Right lobe of liver (tissue), 6 donors: ENCODE measurements around the gene TNFRSF8. TPM values are rescaled to one million over a fixed set of nuclear protein-coding genes. Genes with fewer than 3 reads are reported as not detected.
"Not testable (repeated sequence)": the region's sequence is repeated elsewhere in the genome, so short reads cannot be mapped to it uniquely, and the experiment has no call there.

Experiments
- ATAC-seq, 4 donors: fragments of 200-7000 bp; cut with Tn5 transposase; one replicate each; pipeline ENCODE4 v1.9.1; 2020; ENCODE audit warnings: mild to moderate bottlenecking in 4 of 4, moderate library complexity in 4 of 4
- DNase-seq, 3 donors: peaks; one replicate each; pipeline ENCODE4 v3.0.0-alpha.2; 2020
- H3K27ac ChIP-seq, 3 donors: fragments of 200-600 bp; one replicate each; pipeline ENCODE4 v1.8.0; 2022
- H3K27me3 ChIP-seq, 2 donors: fragments of 200-600 bp; one replicate each; pipeline ENCODE4 v1.8.0; 2022
- H3K36me3 ChIP-seq, 4 donors: fragments of 200-600 bp; sonication (generic) in 1 of 4; one replicate each; pipeline versions ENCODE4 v1.5.1 to v1.8.0; 2017 to 2022; ENCODE audit warnings: control low read depth in 1 of 4
- H3K4me1 ChIP-seq, 4 donors: fragments of 200-600 bp; sonication (generic) in 1 of 4; one replicate each; pipeline versions ENCODE4 v1.5.1 to v1.8.0; 2017 to 2022; ENCODE audit warnings: control low read depth in 1 of 4
- H3K4me3 ChIP-seq, 3 donors: fragments of 200-600 bp; one replicate each; pipeline ENCODE4 v1.8.0; 2022
- H3K9me3 ChIP-seq, 4 donors: fragments of 200-600 bp; sonication (generic) in 1 of 4; one replicate each; pipeline versions ENCODE4 v1.5.1 to v1.8.0; 2017 to 2022; ENCODE audit warnings: control low read depth in 1 of 4
- CTCF ChIP-seq, 4 donors: fragments of 200-600 bp in 3 of 4; fragments of 450-650 bp in 1 of 4; IDR thresholded peaks; one replicate each; pipeline versions ENCODE4 v1.5.1 to v1.8.0; 2016 to 2022; ENCODE audit warnings: antibody characterized with exemption in 4 of 4, mild to moderate bottlenecking in 2 of 4
- POLR2A ChIP-seq: fragments of 450-650 bp; IDR thresholded peaks from one replicate; pipeline ENCODE4 v1.6.1; 2017; ENCODE audit warnings: antibody characterized with exemption, mild to moderate bottlenecking
- WGBS: methylation state at CpG from one replicate; pipeline ENCODE4 v1.1.6; 2018; ENCODE audit warnings: low coverage, low lambda C conversion rate; ENCODE audit not compliant: insufficient coverage; ENCODE audit errors: missing lambda C conversion rate; 5-methylcytosine and 5-hydroxymethylcytosine counted together
- intact Hi-C, 2 donors: fragments of 100-400 bp; cut with DNase I; formaldehyde crosslinking; loops; one replicate each; pipeline versions ENCODE4 v1.11.2 to v1.14.1; 2022
- total RNA-seq, 6 experiments: library from RNA; depleted of rRNA in 2 of 6; stranded (reverse); fragments of >200 nt in 2 of 6; fragmentation: NEBNext Ultra II Directional in 3 of 6; extraction: Animal tissue kit (Norgen Biotek cat#: 25700) in 3 of 6; gene quantifications; one replicate each; pipeline versions ENCODE4 v1.1.0 to v1.2.4, GENCODE V29; 2016 to 2023
- donor health status: DM: no; HTN: yes; CAD: no.
- donor health status: DM: no; HTN: no; CAD: no.
- donor health status: DM: no; HTN: no; CAD: no.
- donor health status: DM: no; HTN: yes; CAD: no.
- donor health status: DM: no; HTN: yes; CAD: no.

Gene TNFRSF8
- total RNA-seq, 6 experiments from 2014 or later: 0.12 to 0.29 (median 0.19) TPM; not detected in 1

GRCh38 chr1:12031039-12031980 is 31.8 kb upstream of the TNFRSF8 start:
- H3K9me3 ChIP-seq: no peaks in the 10 kb centered on the region
- no peak overlapping the region for H3K27ac ChIP-seq

GRCh38 chr1:12032161-12032621 is 30.9 kb upstream of the TNFRSF8 start:
- intact Hi-C loops: no loop called here
- Histone ChIP-seq H3K4me1 (no peaks in the 10 kb centered on the region), H3K27ac (no peak overlapping the region), H3K36me3 (peaks cover 0 to 14% (median 0%) of the 10 kb centered on the region in 4 donors), H3K27me3 (no peaks in the 10 kb centered on the region), H3K4me3 (no peak overlapping the region), H3K9me3 (no peaks in the 10 kb centered on the region)
- DNase-seq: no peak
- TF ChIP-seq CTCF (IDR thresholded peaks at IDR 0.05): no peak
- no peak for TF ChIP-seq POLR2A
- WGBS: 80% methylated on average over 1 of the region's 10 CpGs
- no peak for ATAC-seq

More at GRCh38 chr1:12031039-12031980, 31.8 kb upstream of the TNFRSF8 start:
- Histone ChIP-seq H3K4me3 (no peak overlapping the region), H3K36me3 (peaks cover 0 to 18% (median 0%) of the 10 kb centered on the region in 4 donors), H3K4me1 (no peaks in the 10 kb centered on the region), H3K27me3 (no peaks in the 10 kb centered on the region)
- TF ChIP-seq POLR2A (no peak), CTCF (IDR thresholded peaks at IDR 0.05) (peak; percentile 31 to 47 (median 42))
- intact Hi-C loops: no loop called here
- DNase-seq (peak in 1 of 3 donors; percentile 50), ATAC-seq (peak; percentile 68 to 78 (median 74))
- 76% methylated on average over 3 of the region's 20 CpGs for WGBS

GRCh38 chr1:12033441-12033840 is 29.7 kb upstream of the TNFRSF8 start:
- H3K4me1 ChIP-seq, H3K36me3 ChIP-seq, H3K9me3 ChIP-seq, H3K27ac ChIP-seq, H3K4me3 ChIP-seq, ATAC-seq, DNase-seq, H3K27me3 ChIP-seq, intact Hi-C loops: not testable (repeated sequence)
- 87% methylated on average over 5 of the region's 5 CpGs for WGBS

GRCh38 chr1:12034381-12034801 is 28.7 kb upstream of the TNFRSF8 start:
- Histone ChIP-seq H3K4me3 (no peak overlapping the region), H3K4me1 (no peaks in the 10 kb centered on the region), H3K36me3 (peaks cover 0 to 8% (median 0%) of the 10 kb centered on the region in 4 donors), H3K27ac (no peak overlapping the region), H3K9me3 (no peaks in the 10 kb centered on the region), H3K27me3 (no peaks in the 10 kb centered on the region)
- intact Hi-C loops: no loop called here
- ATAC-seq (no peak), DNase-seq (no peak)
- TF ChIP-seq POLR2A (no peak), CTCF (IDR thresholded peaks at IDR 0.05) (no peak)
- WGBS: 46% methylated on average over 3 of the region's 7 CpGs

- no peak overlapping the region for H3K4me3 ChIP-seq
- H3K27ac ChIP-seq: no peak overlapping the region
- H3K27me3 ChIP-seq: no peaks in the 10 kb centered on the region
- WGBS: 73% methylated on average over 4 of the region's 4 CpGs
- no peaks in the 10 kb centered on the region for H3K4me1 ChIP-seq
- intact Hi-C loops: no loop called here
- H3K36me3 ChIP-seq: peaks cover 0 to 1% (median 0%) of the 10 kb centered on the region in 4 donors
- ATAC-seq: no peak
- no peaks in the 10 kb centered on the region for H3K9me3 ChIP-seq
- no peak for DNase-seq
- TF ChIP-seq POLR2A (no peak), CTCF (IDR thresholded peaks at IDR 0.05) (no peak)
These were observed 27.8 kb upstream of the TNFRSF8 start for GRCh38 chr1:12035312-12035711.
